NCI-H2081 (cell line): ENCODE results near the gene CDK13.
"Not testable (repeated sequence)": the region's sequence is repeated elsewhere in the genome, so short reads cannot be mapped to it uniquely, and the experiment has no call there.

Experiments
- DNase-seq, 2 experiments: peaks; one replicate each; lab custom pipeline; 2025; lab: John Stamatoyannopoulos, UW

CDK13 gene

DNA sequence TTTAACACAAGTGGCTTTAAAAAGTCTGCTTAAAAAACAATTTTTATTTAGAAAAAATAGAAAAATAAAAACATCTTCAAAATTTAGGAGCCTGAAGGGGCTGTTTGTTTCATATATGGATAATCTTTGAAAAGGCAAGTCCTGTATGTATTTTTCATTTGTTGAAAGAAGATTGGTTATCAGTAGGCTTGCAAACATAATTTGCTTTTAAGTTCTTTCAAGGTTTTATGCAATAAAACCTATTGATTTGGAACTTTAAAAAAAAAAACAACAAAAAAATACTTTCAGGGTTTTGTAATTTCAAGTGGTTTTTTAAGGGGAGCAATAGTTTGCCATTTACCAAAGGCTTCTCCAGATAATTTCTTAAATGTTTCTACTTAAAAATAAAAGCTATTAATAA lies 148.8 kb downstream of the CDK13 start:
- no peak for DNase-seq

GRCh38 chr7:40099837-40100236 lies 149.8 kb downstream of the CDK13 start:
- DNase-seq = no peak

DNA sequence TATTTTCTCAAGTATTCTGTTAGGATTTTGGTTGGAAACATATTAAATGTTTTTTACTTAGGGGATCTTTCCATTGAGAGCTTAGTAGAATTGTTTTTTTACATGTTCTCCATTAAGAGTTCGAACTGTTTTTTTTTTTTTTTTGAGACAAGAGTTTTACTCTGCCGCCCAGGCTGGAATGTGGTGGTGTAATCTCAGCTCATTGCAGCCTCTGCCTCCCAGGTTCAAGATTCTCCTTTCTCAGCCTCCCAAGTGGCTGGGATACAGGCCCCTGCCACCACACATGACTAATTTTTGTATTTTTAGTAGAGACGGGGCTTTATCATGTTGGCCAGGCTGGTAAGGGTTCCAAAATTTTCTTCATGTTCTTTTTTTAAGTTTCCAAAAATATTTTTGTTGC lies 151.1 kb downstream of the CDK13 start:
- DNase-seq = no peak

DNA sequence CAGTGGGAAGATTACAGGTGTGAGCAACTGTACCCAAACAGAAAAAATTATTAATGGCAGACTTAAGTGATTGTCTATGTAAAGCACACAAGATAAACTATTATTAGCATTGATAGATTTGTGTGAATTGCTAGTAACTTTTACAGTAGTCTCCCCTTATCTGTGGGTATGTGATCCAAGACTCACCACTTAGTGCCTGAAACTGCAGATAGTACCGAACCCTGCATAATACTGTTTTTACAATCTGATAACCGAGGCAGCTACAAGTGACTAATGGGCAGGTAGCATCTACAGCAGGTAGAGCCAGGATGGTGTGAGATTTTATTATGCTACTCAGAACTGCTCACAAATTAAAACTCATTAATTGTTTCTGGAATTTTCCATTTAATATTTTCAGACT lies 152.8 kb downstream of the CDK13 start:
- DNase-seq = no peak

GRCh38 chr7:40105879-40106473 lies 155.9 kb downstream of the CDK13 start:
- no peak for DNase-seq

DNA sequence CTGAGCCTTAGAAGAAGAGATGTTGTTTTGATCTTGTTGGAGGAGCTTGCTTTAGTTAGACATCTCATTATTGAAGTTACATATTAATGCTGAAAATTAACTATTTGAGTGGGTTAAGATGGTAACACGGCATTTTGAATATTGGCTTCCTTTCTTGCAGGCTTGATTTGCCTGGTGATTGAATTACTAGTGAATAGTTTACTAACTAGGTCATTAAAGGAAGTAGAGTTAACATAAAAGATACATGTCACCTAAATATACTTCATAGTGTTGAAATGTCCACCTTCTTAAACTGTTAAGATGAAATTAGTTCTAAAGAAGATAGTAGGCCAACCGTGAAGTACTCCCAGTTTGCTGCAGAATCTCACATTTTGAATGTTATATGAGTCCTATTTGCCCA lies 165.9 kb downstream of the CDK13 start:
- DNase-seq = no peak

DNA sequence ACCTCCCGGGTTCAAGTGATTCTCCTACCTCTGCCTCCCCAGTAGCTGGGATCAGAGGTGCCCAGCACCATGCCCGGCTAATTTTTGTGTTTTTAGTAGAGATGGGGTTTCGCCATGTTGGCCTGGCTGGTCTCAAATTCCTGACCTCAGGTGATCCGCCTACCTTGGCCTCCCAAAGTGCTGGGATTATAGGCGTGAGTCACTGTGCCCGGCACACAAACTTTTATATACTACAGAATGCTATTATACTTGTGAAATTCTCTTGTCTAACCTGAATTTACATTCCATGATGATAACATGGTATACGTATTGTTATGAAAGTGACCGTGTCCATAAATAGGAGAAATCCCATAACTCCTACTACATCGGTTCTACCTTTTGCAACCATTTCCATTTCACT lies 167.1 kb downstream of the CDK13 start:
- DNase-seq = not testable (repeated sequence)

DNA sequence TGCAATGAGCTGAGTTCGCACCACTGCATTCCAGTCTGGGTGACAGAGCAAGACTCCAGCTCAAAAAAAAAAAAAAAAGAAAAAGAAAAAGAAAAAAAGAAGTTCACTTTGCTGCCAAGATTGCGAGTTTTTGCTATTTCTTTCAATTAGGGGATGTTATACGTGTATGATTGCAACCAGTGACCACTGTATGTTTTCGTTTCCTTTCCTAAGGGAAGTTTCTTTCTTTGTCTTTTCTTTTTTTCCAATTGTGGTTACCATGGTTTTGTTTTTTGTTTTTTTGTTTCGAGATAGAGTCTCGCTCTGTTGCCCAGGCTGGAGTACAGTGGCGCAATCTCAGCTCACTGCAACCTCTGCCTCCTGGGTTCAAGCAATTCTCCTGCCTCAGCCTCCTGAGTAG lies 168.1 kb downstream of the CDK13 start:
- DNase-seq = not testable (repeated sequence)

DNA sequence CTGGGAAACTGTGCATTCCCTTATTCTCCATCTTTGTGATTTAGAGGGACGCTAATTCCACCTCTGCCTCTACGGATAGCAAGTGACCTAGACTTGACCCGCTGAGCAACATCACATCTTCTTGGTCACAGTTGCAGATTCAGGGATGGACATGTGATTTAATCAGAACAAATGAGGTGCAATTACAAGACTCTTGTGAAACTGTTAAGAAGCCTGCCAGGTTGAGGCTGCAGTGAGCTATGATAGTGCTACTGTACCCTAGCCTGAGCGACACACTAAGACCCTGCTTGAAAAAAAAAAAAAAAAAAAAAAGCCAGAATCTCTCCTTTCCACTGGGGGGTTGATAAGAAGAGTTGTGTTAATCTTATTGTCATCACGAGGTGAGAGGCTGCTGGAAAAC lies 170.0 kb downstream of the CDK13 start:
- no peak for DNase-seq

GRCh38 chr7:40122100-40122939 lies 172.3 kb downstream of the CDK13 start:
- DNase-seq = not testable (repeated sequence)

DNA sequence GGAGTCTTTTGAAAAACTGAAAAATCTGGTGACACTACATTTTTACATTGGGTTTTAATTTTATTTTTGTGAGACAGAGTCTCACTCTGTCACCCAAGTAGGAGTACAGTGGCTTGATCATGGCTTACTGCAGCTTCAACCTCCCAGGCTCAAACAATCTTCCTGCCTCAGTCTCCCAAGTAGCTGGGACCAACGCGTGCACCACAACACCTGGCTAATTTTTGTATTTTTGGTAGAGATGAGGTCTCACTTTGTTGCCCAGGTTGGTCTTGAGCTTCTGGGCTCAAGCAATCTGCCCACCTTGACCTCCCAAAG lies 172.8 kb downstream of the CDK13 start:
- no peak for DNase-seq

DNA sequence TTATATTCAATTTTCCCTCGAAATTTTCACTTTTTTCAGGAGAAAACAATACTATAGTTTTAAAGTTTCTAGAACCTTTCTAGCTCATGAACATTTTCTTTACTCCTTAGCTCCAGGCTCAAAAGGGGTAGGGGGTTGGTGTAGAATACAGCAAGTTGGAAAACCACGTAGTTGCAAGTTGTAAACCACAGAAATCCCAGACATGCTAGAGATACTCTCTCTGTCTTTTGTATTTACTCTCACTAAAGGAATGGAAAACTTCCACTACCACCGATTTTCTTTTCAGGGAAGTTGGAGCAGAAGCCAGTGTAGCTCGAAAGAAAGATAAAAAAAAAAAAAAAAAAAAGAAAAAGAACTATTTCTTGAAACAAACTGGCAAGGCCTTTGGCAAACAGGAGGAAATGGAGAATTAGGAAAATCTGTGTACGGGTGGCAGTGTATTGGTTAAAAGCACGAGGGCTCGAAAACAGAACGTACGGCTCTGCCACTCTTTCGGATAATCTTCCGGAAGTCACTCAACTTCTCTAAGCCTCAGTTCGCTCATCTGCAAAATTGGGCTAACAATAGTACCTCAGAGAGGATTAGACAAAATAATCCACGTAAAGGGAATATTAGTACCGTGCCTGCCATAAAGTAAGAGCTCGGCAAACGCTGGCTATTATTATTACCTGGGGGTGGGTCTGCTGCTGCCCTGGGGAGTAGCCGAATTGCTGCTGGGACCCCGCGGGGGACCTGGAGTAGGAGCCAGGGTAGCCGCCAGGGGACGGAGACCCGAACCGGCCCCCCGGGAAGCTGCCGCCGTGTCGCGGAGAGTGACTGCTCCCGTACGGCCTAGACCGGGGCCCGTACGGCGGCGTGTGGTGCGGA lies 183.7 kb downstream of the CDK13 start:
- peak in 1 of 2 experiments; percentile 21 for DNase-seq

DNA sequence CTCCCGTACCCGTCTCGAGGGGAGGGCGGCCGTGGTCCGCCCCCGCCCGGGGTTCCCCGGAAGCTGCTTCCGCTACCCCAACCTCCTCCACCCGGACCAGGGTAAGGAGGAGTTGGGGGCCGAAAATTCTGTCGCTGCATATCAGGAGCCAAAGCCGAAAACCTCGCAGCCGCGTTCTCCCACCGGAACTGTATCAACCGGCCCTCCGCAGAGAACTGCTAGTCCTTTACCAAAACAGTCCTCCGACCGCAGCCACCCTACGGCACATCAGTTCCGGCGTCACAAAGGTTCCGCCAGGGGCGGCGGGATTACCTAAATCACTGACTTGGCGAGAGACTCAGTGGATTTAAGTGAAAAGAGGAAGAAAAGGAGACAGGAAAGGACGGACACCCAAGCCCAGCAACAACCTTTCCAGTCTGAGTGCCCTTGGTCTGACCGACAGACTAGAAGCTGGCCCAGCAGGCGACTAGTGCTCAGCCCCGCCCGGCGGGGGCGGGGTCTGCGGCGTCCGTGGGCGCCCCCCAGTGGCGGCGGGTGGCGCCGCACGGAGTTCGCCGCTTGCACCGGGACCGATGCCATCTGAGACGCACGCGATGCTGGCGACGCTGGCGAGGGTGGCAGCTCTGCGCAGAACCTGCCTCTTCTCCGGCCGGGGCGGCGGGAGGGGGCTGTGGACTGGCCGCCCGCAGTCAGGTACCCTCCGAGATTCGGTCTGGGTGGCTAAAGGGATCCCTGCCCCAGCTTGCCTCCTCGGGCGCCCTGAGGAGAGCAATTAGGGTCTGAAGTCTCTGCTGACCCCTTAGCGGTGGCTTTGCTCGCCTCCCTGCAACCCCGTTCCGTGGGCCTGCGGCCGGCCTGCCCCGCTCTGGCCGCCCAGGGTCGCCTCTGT lies 184.6 kb downstream of the CDK13 start, which contains the start of the genes MPLKIP and SUGCT:
MPLKIP (minus strand) TSS at position 195 of the 889 bp plus-strand sequence; CDS start at position 140, 55 bp downstream.
SUGCT (plus strand) TSS at position 578 of the 889 bp plus-strand sequence.
- DNase-seq = peak; percentile 87 to 91

- DNase-seq = no peak
These were observed 185.2 kb downstream of the CDK13 start for GRCh38 chr7:40135317-40135610.

DNA sequence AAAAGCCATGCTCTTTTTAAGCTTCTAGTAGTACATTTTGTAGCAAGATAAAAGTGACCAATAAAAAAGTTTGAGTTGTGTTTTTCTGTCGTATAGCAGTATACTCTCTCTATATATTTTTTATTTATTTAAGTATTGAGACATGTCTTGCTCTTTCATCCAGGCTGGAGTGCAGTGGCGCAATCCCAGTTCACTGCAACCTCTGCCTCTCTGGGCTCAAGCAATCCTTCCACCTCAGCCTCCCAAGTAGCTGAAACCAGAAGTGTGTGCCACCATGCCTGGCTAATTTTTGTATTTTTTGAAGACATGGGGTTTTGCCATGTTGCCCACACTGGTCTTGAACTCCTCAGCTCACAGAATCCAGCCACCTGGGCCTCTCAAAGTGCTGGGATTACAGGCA lies 187.5 kb downstream of the CDK13 start:
- no peak for DNase-seq

GRCh38 chr7:40138973-40139372 lies 188.9 kb downstream of the CDK13 start:
- DNase-seq = no peak

- DNase-seq = not testable (repeated sequence)
These were observed 189.8 kb downstream of the CDK13 start for GRCh38 chr7:40139891-40140290.

GRCh38 chr7:40141916-40142315 lies 191.9 kb downstream of the CDK13 start:
- not testable (repeated sequence) for DNase-seq

DNA sequence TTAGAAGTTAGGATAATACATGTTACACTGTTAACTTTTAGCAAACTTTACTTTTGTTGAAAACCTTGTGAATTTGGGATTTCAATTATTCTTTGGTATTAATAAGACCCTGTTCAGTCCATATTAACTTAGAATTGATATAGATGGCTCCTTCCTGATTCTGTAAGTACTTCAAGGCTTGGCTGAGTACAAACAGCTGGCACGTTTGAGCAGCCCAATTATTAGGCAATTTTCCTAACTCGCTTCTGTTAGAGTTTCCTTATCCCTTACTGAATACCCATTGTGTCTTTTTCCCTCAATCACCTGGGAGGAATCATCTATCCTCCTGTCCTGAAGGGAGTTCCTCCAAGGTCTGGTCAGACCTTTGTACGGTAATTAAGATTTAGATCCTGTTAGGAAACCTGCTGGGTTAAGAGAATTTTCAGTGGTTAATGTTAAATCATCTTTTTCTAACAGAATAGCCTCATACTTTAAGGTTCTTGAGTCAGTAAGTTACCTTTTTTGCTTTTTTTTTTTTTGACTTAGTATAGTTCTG lies 195.6 kb downstream of the CDK13 start:
- not testable (repeated sequence) for DNase-seq

- DNase-seq = no peak
These were observed 197.6 kb downstream of the CDK13 start for GRCh38 chr7:40147371-40148246.

- not testable (repeated sequence) for DNase-seq
These were observed 198.2 kb downstream of the CDK13 start for GRCh38 chr7:40148247-40148580.
